Endothelial cell of umbilical vein (primary cell): ENCODE data around the gene RPAP3. TPM values are rescaled to one million over a fixed set of nuclear protein-coding genes. Genes with fewer than 3 reads are reported as not detected.

Source experiments
- BruUV-seq: library from RNA; stranded (reverse); fragments of 400-500 nt; replicated peaks from 2 replicates; lab custom pipeline; 2021; lab: Mats Ljungman, UMichigan
- CTCF ChIA-PET: fragments of 300-600, 350-600 bp; sonication (Branson Sonifier 250); formaldehyde crosslinking; loops from one replicate; lab custom pipeline; 2021; ENCODE audit warnings: antibody characterized with exemption, inconsistent platforms; lab: Charles Lee
- POLR2A ChIA-PET: fragments of 300-600, 350-600 bp; sonication (Branson Sonifier 250); formaldehyde crosslinking; loops from one replicate; lab custom pipeline; 2021; ENCODE audit warnings: antibody characterized with exemption, inconsistent platforms; lab: Charles Lee
- DNase-seq: peaks from one replicate; pipeline ENCODE4 v3.0.0-alpha.2; 2011; ENCODE audit warnings: low read depth, low spot score
- FAIRE-seq: peaks from 2 replicates; lab custom pipeline; 2011; peaks lifted over from hg19 to GRCh38; lab: Jason Lieb, UNC
- H2AFZ ChIP-seq: 2 replicates; pipeline ENCODE4 v1.6.0; 2012; ENCODE audit warnings: low read depth, low read length, control low read depth, inconsistent platforms
- H3K27ac ChIP-seq: 2 replicates; pipeline ENCODE4 v1.5.1; 2011; ENCODE audit warnings: low read depth, mild to moderate bottlenecking, control low read depth, low read length, moderate library complexity; ENCODE audit not compliant: insufficient read depth
- H3K27me3 ChIP-seq, 2 experiments: 2 replicates each; pipeline versions ENCODE4 v1.6.0 to v1.6.1; 2011; ENCODE audit warnings: low read length in 2 of 2, mixed read lengths in 1 of 2; ENCODE audit not compliant: control insufficient read depth in 2 of 2, insufficient read depth in 2 of 2
- H3K36me3 ChIP-seq, 2 experiments: 2 replicates in 1 of 2; 3 replicates in 1 of 2; pipeline ENCODE4 v1.5.1; 2011; ENCODE audit warnings: low read length in 2 of 2, mild to moderate bottlenecking in 1 of 2, moderate library complexity in 1 of 2; ENCODE audit not compliant: control insufficient read depth in 2 of 2, insufficient read depth in 2 of 2; ENCODE audit errors: extremely low read depth in 1 of 2
- H3K4me1 ChIP-seq: 3 replicates; pipeline ENCODE4 v1.5.1; 2011; ENCODE audit warnings: mild to moderate bottlenecking, low read length; ENCODE audit not compliant: control insufficient read depth, insufficient read depth; ENCODE audit errors: extremely low read depth
- H3K4me2 ChIP-seq: 2 replicates; pipeline ENCODE4 v1.6.1; 2011; ENCODE audit warnings: low read length, control low read depth, mixed read lengths; ENCODE audit not compliant: insufficient read depth
- H3K4me3 ChIP-seq, 3 experiments: fragments of 200-600 bp in 1 of 3; sonication (generic), shearing (Covaris generic) in 1 of 3; replicated peaks in 1 of 3; 2 replicates each; pipeline ENCODE4 v1.5.1; 2011 to 2016; ENCODE audit warnings: control low read depth in 3 of 3, low read length in 3 of 3, mild to moderate bottlenecking in 2 of 3, inconsistent platforms in 1 of 3, low read depth in 1 of 3, moderate library complexity in 1 of 3; ENCODE audit not compliant: insufficient read depth in 1 of 3
- H3K79me2 ChIP-seq: 2 replicates; pipeline ENCODE4 v1.6.0; 2012; ENCODE audit warnings: low read length, inconsistent platforms; ENCODE audit not compliant: control insufficient read depth, insufficient read depth
- H3K9ac ChIP-seq: replicated peaks from 2 replicates; pipeline ENCODE3; 2011; ENCODE audit warnings: low read length, control low read depth; ENCODE audit not compliant: insufficient read depth; ENCODE audit errors: extremely low read depth
- H3K9me1 ChIP-seq: replicated peaks from 3 replicates; pipeline ENCODE4 v1.6.0; 2011; ENCODE audit warnings: mild to moderate bottlenecking, low read length; ENCODE audit not compliant: control insufficient read depth, insufficient read depth; ENCODE audit errors: extremely low read depth
- H3K9me3 ChIP-seq: replicated peaks from 2 replicates; pipeline ENCODE4 v1.5.1; 2012; ENCODE audit warnings: low read length, inconsistent platforms; ENCODE audit not compliant: control insufficient read depth, insufficient read depth
- H4K20me1 ChIP-seq: replicated peaks from 2 replicates; pipeline ENCODE3; 2011; ENCODE audit warnings: mild to moderate bottlenecking, low read length; ENCODE audit not compliant: control insufficient read depth, insufficient read depth; ENCODE audit errors: extremely low read depth
- EZH2 ChIP-seq: IDR thresholded peaks from 2 replicates; pipeline ENCODE4 v1.6.1; 2012; ENCODE audit warnings: borderline replicate concordance, low read depth, mild to moderate bottlenecking, moderate library complexity, low read length, inconsistent platforms; ENCODE audit not compliant: severe bottlenecking
- FOS ChIP-seq: IDR thresholded peaks from 2 replicates; pipeline ENCODE4 v1.6.1; 2011; ENCODE audit warnings: mild to moderate bottlenecking, low read length, moderate library complexity, borderline replicate concordance; ENCODE audit not compliant: insufficient read depth
- GATA2 ChIP-seq: IDR thresholded peaks from 2 replicates; pipeline ENCODE4 v1.7.0; 2011; ENCODE audit warnings: low read depth, mild to moderate bottlenecking, moderate library complexity, mixed read lengths, low read length; ENCODE audit not compliant: insufficient read length, insufficient read depth
- MAX ChIP-seq: IDR thresholded peaks from 2 replicates; pipeline ENCODE4 v1.6.1; 2011; ENCODE audit not compliant: insufficient read depth, insufficient read length
- MYC ChIP-seq: IDR thresholded peaks from one replicate; pipeline ENCODE4 v1.6.1; 2011; ENCODE audit warnings: mild to moderate bottlenecking, low read depth, low read length
- POLR2A ChIP-seq: IDR thresholded peaks from 2 replicates; pipeline ENCODE4 v1.6.1; 2012; ENCODE audit warnings: low read depth, mild to moderate bottlenecking, control low read depth, low read length
- POLR2AphosphoS5 ChIP-seq: IDR thresholded peaks from 2 replicates; pipeline ENCODE4 v1.6.1; 2012; ENCODE audit warnings: low read depth, mild to moderate bottlenecking, control low read depth, low read length, moderate library complexity; ENCODE audit not compliant: insufficient read depth
- dilution Hi-C: fragments of 300-500 bp; cut with MboI; formaldehyde crosslinking; loops from one replicate; pipeline ENCODE4 v1.15.0; 2019; ENCODE audit warnings: low sequenced_read_pairs; ENCODE audit not compliant: extremely low pct_ligation_motif_present
- intact Hi-C: fragments of 100-400 bp; cut with micrococcal nuclease; formaldehyde crosslinking; loops from one replicate; pipeline ENCODE4 v1.10.0; 2022
- polyA plus RNA-seq, 4 experiments: library from polyadenylated mRNA; depleted of rRNA in 3 of 4; stranded (reverse) in 3 of 4; unstranded in 1 of 4; fragments of >200 nt; gene quantifications; 2 replicates each; pipeline versions ENCODE4 v1.2.1 to v1.2.3, GENCODE V29; 2011 to 2012; ENCODE audit warnings: missing spikeins in 1 of 4
- total RNA-seq: library from RNA; stranded (reverse); gene quantifications from 2 replicates; pipeline ENCODE4 v1.2.3, GENCODE V29; 2021
- TF ChIP-seq, protein P1 (sequence below), 2 donors: IDR thresholded peaks; 1 replicate in 1 of 2; 2 replicates in 1 of 2; pipeline ENCODE4 v1.5.1; 2011; ENCODE audit warnings: low read length in 2 of 2, mild to moderate bottlenecking in 2 of 2, moderate library complexity in 2 of 2, control low read depth in 1 of 2, inconsistent platforms in 1 of 2, low read depth in 1 of 2; ENCODE audit not compliant: insufficient read depth in 1 of 2; ENCODE audit errors: extremely low read depth in 1 of 2

Gene RPAP3
- total and polyA plus RNA-seq, 2 donors (not counting 3 experiments of a cell fraction or from before 2014, with no cell fraction given): 3.9 to 29.8 TPM

DNA sequence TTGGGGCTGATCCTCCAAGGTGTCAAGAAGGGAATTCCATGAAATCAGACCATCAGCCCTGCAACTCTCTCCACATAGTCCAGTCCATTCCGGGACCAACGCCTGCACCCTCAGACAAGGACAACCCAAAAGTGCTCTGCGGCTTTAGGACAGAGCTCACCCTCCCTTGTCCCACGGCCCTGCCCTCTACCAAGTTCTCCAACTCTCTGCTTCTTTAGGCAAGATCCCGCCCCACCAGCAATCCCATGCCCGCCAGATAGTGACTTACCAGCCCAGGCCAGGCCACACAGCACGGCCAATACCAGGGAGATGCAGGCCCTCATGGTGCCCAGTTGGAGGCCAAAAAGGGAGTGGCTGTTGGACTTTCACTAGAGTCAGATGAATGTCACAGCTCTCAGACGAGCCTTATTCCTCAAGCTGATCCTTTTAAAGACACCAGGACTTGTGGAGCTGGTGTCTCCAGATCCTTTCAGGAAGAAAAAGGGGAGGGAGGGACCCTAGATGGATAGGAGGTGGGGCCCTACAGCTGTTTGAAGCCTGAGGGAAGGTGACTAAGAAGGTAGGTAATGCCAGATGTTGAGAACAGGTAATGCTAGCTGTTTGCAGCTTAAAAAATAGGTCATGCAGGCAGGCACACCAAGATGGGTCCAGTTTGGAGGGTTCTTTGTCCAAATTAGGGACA lies 19.4 kb upstream of the RPAP3 start, which contains the start of gene ENDOU:
Gene ENDOU (minus strand): TSS at position 400 of the 682 bp plus-strand sequence. CDS start 77 bp downstream, at position 323.
- no peak for TF ChIP-seq MYC
- no peak for TF ChIP-seq MAX
- no peak for TF ChIP-seq POLR2AphosphoS5
- no peak for TF ChIP-seq FOS
- TF ChIP-seq, protein P1, sequence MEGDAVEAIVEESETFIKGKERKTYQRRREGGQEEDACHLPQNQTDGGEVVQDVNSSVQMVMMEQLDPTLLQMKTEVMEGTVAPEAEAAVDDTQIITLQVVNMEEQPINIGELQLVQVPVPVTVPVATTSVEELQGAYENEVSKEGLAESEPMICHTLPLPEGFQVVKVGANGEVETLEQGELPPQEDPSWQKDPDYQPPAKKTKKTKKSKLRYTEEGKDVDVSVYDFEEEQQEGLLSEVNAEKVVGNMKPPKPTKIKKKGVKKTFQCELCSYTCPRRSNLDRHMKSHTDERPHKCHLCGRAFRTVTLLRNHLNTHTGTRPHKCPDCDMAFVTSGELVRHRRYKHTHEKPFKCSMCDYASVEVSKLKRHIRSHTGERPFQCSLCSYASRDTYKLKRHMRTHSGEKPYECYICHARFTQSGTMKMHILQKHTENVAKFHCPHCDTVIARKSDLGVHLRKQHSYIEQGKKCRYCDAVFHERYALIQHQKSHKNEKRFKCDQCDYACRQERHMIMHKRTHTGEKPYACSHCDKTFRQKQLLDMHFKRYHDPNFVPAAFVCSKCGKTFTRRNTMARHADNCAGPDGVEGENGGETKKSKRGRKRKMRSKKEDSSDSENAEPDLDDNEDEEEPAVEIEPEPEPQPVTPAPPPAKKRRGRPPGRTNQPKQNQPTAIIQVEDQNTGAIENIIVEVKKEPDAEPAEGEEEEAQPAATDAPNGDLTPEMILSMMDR (IDR thresholded peaks at IDR 0.05; ENCODE audit: extremely low read depth in 1 of 2, insufficient read depth in 1 of 2, low read depth in 1 of 2, low read length in 2 of 2): no peak
- TF ChIP-seq GATA2: no peak
- TF ChIP-seq EZH2: no peak
- TF ChIP-seq POLR2A: no peak
- H3K9me3 ChIP-seq: no peaks in the 10 kb centered on the region
- H3K9ac ChIP-seq: no peak within 1 kb of the TSS
- H3K27me3 ChIP-seq: no peaks in the 10 kb centered on the region
- H2AFZ ChIP-seq: no peak within 1 kb of the TSS
- no peaks in the 10 kb centered on the region for H3K36me3 ChIP-seq
- no peaks in the 10 kb centered on the region for H3K79me2 ChIP-seq
- H3K27ac ChIP-seq: no peak within 1 kb of the TSS
- no peaks in the 10 kb centered on the region for H4K20me1 ChIP-seq
- no peak for DNase-seq
- POLR2A ChIA-PET: no interaction called here
- intact Hi-C loops (no loop called here), dilution Hi-C loops (no loop called here)
- no peak within 1 kb of the TSS for H3K4me2 ChIP-seq
- no TSS peak for BruUV-seq
- no peak within 1 kb of the TSS for H3K4me3 ChIP-seq
- no peaks in the 10 kb centered on the region for H3K4me1 ChIP-seq
- no peaks in the 10 kb centered on the region for H3K9me1 ChIP-seq
- CTCF ChIA-PET: interaction anchor here (0.8 to 3.4 kb wide), 4 partner anchors 10 to 114 kb away, joined by 4 to 15 read pairs (median 6); no protein-coding TSS in a partner anchor
- FAIRE-seq: no peak
